GM13977 (cell line): ENCODE results near the gene WWC1.
A peak's percentile ranks its signal among the peaks of the same experiment; 100 is the strongest.

Source experiments
- DNase-seq: peaks from one replicate; pipeline ENCODE4 v3.0.0; 2012; ENCODE audit warnings: low spot score
- CTCF ChIP-seq: IDR thresholded peaks from 2 replicates; pipeline ENCODE4 v1.5.1; 2012; ENCODE audit warnings: mild to moderate bottlenecking, control low read depth; ENCODE audit not compliant: insufficient read depth; ENCODE audit errors: extremely low read depth, missing control alignments
- in situ Hi-C: fragments of 300-500 bp; cut with MboI; formaldehyde crosslinking; loops from one replicate; pipeline ENCODE4 v1.12.0; 2022; ENCODE audit warnings: low sequenced_read_pairs, low pct_unique_long_range_greater_than_20kb, mixed read lengths, inconsistent platforms; ENCODE audit not compliant: unreplicated experiment

WWC1 gene

GRCh38 chr5:168486136-168486879 is 194.9 kb downstream of the WWC1 start, which contains the start of gene RARS1:
RARS1 (plus strand) TSS chr5:168486471; CDS start chr5:168486499, 28 bp downstream.
- peak; percentile 95 for TF ChIP-seq CTCF
- DNase-seq: peak; percentile 90
- in situ Hi-C loops: no loop called here

GRCh38 chr5:168489059-168489458 is 197.6 kb downstream of the WWC1 start:
- no peak for TF ChIP-seq CTCF
- in situ Hi-C loops: no loop called here
- DNase-seq: no peak

- in situ Hi-C loops: no loop called here
- no peak for DNase-seq
- TF ChIP-seq CTCF: no peak
These were observed 202.7 kb downstream of the WWC1 start for GRCh38 chr5:168494057-168494555.

DNA sequence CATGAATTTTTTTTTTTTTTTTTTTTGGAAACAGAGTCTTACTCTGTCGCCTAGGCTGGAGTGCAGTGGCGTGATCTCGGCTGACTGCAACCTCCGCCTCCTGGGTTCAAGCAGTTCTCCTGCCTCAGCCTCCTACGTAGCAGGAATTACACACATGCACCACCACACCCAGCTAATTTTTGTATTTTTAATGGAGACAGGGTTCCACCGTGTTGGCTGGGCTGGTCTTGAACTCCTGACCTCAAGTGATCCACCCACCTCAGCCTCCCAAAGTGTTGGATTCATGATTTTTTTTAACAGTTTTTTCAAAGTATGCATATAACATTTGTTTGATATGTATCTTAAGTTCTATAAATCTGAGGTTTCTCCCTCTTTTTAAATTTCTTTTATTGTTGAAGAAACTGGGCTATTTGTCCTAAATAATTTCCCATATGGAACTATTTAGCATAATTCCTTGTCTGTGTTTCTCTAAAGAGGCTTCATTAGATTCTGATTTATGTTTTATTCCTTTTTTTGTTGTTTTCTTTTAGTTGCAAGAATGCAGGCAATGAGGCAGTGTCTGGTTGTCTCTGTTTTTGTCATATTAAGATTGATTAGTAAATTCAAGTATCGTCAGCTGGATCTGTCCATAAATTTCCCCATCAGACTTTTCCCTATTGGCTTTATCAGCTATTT is 211.3 kb downstream of the WWC1 start:
- no peak for DNase-seq

DNA sequence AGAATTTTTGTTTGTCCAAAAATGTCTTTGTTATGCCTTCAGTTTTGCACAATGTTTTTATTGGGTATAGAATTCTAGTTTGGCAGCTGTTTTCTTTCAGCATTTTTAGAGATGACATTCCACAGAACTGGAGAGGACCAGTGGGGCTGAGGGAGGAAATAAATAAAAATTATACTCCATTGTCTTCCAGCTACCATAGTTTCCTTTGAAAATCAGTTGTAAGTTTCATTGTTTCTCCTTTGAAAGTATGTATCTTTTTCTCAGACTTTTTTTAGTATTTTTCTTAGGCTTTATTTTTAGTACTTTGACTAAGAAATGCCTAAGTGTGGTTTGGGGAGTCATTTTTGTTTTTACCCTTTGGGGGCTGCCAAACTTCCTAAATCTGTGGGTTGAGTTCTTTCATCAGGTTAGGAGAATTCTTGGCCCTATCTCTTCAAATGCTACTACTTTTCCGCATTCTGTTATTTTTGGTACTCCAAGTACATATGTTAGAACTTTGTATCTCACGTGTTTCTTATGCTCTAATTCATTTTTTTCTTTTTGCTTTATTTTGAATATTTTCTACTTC is 222.5 kb downstream of the WWC1 start:
- TF ChIP-seq CTCF: no peak
- no peak for DNase-seq
- in situ Hi-C loops: no loop called here

More for the DNA sequence above, 211.3 kb downstream of the WWC1 start:
- no peak for TF ChIP-seq CTCF
- in situ Hi-C loops: no loop called here
